ENCODE data around the gene CDIPT.

Gene CDIPT

DNA sequence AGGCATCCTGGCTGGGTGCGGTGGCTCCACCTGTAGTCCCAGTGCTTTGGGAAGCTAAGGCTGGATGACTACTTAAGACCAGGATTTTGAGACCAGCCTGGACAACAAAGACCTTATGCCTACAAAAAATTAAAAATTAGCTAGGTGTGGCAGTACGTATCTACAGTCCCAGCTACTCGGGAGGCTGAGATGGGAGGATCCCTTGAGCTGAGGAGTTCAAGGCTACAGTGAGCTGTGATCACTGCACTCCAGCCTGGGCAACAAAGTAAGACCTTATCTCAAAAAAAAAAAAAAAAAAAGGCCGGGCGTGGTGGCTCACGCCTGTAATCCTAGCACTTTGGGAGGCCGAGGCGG, 36.7 kb downstream of the CDIPT start:
- DNase-seq (ENCODE audit: low read depth in 2 of 2), result no peak

DNA sequence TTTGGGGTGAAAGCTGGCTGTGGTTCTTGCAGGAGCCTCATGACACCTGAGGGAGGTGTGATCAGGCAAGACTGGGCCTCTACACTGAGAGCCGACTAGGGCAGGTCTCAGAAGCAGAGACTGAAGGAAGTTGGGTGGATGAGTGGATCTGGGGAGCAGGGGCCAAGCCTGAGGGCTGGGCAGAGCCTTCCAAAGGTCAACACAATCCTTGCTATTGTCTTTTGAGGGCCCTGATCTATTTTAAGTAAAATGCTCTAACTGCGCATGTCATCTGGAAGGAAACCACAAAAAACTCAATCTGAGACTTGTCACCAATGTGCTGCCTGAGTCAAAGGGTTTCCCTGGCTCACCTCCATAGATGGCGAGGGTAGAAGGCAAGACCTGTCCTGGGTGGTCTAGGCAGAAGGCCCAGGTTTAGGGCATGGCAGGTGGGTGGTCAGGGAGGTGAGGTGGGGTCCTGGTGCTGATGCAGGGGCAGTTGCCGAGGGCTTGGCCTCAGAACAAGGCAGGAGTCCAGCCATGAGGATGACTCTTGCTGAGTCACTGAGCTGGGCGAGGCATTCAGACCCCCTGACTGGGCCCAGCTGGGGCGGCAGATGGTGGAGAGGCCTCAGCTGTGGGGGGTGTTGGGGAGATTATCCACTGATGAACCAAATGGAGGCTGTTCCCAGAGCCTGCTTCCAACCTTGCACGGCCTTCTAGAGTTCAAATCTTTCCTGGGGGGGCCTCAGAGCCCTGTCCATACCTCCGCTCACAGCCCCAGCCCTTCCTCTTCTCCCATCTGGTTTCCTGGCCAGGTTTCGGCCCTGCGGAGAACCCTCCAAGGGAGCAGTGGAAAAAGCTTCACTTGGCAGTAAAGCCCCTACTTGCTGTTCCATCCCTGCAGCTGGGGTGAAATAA, 37.6 kb downstream of the CDIPT start:
- no peak for DNase-seq (ENCODE audit: low read depth in 2 of 2)

DNA sequence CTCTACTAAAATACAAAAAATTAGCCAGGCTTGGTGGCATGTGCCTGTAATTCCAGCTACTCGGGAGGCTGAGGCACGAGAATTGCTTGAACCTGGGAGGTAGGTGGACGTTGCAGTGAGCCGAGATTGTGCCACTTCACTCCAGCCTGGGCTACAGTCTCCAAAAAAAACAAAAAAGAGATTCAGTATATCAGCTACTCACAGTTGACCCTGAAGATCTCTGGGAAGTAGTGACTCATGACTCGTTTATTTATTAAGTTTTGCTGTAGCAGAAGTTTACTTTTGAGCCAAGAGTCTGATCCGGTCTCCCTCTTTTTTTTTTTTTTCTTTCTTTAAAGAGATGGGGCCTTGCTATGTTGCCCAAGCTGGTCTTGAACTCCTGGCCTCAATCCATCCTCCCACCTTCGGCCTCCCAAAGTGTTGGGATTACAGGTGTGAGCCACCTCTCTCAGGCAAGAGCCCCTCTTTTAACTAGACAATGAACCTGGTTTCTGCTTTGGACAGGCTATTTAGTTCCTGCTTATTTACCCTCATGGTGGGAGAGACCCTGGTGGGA, 38.4 kb downstream of the CDIPT start:
- no peak for DNase-seq (ENCODE audit: low read depth in 2 of 2)

DNA sequence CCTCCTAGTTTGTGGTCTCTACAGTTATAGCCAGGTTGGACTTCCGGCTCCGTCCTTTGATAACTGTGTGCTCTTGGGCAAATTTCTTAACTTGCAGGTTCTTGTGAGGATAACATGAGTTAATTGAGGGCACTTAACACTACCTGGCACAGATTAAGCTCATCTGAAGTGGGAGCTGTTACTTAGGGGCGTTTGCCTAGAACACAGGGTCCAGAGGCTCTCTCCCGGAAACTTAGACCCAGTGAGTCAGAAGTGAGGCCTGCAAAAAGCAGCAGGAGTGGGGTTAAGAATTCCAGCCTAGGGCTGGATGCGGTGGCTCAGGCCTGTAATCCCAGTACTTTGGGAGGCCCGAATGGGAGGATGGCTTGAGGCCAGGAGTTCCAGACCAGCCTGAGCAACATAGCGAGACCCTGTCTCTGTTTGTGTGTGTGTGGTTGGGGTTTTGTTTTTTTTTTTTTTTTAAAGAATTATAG, 41.3 kb downstream of the CDIPT start:
- no peak for DNase-seq (ENCODE audit: low read depth in 2 of 2)

DNA sequence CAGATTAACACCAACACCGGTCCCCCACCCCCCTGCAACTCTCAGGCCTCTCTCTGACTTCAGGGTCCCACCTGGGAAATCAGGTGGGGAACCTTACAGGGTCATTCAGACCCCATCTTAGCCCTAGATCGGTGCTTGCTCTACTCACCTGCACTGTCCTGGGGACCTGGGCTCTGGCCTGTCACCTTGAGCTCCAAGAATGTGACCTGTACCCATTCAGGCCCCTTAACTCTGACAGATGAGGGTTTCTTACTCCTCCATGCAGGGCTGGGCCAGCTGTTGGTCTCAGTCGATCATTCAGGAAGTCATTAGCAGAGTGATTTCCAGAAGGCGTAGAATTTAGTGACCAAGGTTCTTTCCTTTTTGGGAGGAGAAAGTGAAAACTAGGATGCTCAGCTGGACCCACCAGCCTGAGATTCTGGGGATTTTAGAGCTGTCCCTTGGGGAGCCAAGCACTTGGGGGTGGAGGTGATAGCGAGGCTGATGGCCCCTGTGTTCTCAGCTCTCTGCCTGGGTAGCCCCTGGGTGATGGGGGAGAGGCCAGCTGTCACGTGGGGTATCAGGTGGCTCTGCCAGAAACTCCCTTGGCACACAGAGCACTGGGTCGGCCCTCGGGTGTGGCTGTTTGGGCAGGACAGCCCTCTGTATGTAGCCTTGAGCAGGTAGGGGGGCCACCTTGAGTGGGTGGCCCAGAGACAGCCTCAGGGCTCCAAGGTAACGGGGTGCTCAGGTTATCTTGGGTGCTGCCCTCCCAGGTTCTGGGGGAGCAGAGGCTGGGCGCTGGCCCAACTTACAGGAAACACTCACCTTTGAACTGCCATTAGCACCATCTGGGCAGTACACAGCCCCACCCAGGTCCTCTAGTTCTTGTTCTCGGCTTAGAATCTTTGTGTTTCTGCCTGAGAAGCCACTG, 42.0 kb downstream of the CDIPT start:
- no peak for DNase-seq (ENCODE audit: low read depth in 2 of 2)

DNA sequence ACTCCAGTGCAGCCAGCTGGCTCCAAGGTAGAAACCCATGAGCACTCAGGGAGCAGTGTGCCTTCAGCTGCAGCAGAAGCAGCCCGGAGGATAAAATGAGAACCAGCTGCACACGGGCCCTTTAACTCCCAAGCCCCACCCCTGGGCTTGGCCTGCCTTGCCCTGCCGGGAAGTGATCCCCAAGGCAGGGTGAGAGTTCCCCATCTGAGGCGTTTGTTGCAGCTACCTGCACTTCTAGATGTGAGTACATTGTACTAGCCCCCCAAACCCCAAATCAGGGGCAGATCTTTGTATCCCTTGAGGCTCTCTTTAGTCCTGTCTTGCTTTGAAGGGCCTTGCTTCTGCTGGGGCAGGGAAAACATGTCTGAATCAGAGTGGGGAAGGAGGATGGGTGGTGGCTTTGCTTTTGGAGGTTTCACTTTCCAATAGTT, 42.7 kb downstream of the CDIPT start, which contains the start of gene MVP:
Gene MVP, plus strand, starts transcription at position 192 of the 431 bp plus-strand sequence. CDS start 10,088 bp downstream, outside the sequence.
- no peak for DNase-seq (ENCODE audit: low read depth in 2 of 2)

DNA sequence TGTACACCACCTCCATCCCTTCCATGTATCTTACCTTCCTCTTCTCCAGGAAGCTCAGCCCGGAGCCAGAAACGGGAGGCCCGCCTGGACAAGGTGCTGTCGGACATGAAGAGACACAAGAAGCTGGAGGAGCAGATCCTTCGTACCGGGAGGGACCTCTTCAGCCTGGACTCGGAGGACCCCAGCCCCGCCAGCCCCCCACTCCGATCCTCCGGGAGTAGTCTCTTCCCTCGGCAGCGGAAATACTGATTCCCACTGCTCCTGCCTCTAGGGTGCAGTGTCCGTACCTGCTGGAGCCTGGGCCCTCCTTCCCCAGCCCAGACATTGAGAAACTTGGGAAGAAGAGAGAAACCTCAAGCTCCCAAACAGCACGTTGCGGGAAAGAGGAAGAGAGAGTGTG, 43.5 kb downstream of the CDIPT start:
- DNase-seq (ENCODE audit: low read depth in 2 of 2), result no peak

DNA sequence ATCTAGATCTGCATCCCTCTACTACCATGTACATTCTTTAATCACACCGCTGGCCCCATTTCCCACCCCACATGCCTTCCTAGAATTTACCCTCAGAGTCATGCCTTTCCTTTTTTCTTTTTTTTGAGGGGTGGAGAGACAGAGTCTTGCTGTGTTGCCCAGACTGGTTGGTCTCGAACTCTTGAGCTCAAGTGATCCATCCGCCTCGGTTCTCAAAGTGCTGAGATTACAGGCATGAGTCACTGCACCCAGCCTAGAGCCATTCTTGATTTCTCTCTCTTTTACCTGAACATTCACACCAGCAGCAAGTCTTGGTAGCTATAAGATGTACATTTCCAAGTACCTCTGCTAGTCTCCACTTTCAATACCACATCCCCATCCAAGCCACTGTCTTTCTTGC, 44.9 kb downstream of the CDIPT start:
- DNase-seq (ENCODE audit: low read depth in 2 of 2), result no peak

DNA sequence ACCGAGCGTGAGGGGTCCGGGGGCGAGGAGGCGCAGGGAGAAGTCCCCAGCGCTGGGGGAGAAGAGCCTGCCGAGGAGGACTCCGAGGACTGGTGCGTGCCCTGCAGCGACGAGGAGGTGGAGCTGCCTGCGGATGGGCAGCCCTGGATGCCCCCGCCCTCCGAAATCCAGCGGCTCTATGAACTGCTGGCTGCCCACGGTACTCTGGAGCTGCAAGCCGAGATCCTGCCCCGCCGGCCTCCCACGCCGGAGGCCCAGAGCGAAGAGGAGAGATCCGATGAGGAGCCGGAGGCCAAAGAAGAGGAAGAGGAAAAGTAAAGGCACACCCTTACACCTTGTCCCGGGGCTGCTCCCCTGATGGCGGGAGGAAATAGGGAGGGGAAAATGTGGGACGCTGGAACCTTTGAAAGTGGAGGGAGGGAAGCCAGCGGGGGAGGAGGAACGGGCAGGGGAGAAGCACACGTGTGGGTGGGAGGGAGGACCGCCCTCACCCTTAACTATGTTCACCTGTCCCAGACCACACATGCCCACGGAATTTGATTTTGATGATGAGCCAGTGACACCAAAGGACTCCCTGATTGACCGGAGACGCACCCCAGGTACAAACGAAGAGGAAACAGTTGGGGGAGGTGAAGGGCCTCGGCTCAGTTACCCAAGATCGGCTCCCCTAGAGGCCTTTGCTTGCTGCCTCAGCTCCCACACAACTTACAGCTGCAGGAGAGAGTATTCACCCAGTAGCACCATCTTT, 46.2 kb downstream of the CDIPT start:
- no peak for DNase-seq (ENCODE audit: low read depth in 2 of 2)

DNA sequence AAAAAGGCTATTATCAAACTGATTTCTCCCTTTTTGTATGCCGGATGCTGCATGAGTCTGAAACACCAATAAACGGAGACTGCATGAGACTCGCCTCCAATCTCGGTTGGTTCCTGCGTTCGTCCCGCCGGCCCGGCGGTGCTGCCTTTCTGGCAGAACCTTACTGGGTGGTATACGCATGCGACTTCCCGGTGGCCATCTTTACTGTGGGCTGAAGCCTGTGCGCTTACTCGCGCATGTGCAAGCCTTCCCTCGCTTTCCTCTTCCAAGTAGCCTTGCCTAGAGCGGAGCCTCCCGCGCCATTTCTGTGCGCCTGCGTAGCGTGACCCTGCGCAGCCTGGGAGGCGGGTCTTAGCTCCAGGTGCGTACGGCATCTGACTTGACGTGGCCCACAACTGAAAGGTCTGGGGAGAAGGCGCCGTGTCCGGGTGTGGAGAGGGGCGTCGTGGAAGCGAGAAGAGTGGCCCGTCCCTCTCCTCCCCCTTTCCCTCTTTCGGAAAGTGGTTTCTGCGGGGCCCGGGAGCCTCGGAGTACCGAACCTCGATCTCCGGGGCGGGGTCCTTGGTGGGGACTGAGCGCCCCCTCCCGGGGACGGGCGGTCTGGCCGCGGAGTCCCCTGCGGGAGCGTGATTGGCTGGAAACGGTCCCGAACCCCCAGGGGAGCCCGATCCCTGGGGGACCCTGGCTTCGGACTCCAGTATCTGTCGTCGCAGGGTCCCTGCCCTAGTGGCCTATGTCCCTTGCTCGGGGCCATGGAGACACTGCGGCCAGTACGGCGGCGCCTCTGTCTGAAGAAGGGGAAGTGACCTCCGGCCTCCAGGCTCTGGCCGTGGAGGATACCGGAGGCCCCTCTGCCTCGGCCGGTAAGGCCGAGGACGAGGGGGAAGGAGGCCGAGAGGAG, 47.0 kb downstream of the CDIPT start, which contains the start of gene PAGR1:
Gene PAGR1, plus strand, starts transcription at position 360 of the 901 bp plus-strand sequence. Its CDS starts 374 bp downstream, at position 734.
- peak; percentile 96 to 97 for DNase-seq (ENCODE audit: low read depth in 2 of 2)

DNA sequence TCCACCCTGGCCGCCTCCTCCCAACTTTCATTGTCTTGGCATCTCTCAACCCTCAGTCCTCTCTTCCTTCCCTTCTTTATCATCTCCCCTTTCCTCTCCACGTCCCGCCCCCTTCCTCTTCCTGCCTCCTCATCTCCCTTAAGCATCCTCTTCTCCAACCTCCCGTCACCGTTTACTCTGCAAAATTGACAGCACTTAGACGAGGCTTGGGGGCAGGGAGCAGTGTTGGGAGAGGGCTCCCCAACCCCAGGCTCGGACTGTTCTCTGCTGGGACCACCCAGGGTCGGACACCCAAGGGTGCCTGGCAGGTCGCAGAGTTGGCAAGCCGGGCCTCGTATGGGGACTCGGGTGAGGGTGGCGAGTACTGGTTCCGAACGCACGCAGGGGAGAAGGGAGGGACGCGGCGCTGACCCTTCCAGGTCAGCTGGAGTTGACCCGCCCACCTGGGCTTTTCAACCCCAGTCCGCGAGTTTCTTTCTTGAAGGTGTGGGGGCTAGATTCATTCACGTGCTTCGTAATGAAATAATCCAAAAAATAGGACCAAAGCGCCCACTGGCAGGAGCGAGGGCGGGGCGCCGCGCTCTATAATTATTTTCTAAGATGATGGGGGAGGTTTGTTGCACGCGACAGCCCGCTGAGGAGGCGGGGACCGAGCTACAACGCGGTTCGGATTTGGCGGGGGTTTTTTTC, 47.8 kb downstream of the CDIPT start:
- no peak for DNase-seq (ENCODE audit: low read depth in 2 of 2)

DNA sequence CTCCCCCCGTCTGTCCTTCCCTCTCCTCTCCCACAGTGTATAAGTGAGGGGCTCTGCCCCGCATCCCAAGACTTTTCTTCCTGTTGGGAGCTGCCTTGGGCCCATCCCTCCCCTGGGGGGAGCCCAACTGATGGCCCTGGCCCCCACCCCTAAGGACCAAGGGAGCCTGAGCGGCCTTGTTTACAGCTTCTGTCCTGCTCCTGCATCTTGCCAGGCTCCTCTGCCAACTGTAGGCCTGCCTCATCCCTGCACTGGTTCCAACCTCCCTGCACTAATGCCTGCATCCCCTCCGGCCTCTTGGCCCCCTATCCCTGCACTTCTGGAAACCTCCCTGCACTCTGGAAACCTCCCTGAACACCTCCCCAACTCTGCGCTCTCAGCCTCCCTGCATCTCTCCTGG, 48.4 kb downstream of the CDIPT start:
- DNase-seq (ENCODE audit: low read depth in 2 of 2), result no peak

DNA sequence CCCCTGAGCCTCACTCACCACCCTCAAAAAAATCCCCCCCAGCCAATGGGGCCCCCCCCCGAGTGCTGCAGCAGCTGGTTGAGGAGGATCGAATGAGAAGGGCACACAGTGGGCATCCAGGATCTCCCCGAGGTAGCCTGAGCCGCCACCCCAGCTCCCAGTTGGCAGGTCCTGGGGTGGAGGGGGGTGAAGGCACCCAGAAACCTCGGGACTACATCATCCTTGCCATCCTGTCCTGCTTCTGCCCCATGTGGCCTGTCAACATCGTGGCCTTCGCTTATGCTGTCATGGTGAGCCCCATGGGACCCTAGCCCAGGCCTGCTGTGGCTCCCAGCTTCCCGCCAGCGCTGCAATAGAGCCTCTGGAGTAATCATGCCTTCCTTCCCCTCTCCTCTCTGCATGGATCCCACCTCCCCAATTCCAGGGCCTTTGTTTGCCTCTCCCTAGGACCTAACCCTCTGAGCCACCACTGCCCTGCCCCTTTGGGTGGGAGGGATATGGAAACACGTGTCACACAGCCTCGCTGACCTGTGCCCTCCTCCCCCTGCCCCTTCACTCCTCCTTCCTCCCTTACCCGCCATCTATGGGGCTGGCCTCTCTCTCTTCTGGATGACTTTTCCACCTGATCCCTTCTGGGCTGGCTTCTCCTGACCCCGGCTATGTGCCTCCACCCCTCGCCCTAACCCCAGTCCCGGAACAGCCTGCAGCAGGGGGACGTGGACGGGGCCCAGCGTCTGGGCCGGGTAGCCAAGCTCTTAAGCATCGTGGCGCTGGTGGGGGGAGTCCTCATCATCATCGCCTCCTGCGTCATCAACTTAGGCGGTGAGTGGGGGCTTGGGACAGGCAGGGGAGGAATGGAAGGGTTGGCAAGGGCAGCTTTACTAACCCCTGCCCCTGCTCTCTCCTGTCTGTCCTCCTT, 49.1 kb downstream of the CDIPT start:
- no peak for DNase-seq (ENCODE audit: low read depth in 2 of 2)

DNA sequence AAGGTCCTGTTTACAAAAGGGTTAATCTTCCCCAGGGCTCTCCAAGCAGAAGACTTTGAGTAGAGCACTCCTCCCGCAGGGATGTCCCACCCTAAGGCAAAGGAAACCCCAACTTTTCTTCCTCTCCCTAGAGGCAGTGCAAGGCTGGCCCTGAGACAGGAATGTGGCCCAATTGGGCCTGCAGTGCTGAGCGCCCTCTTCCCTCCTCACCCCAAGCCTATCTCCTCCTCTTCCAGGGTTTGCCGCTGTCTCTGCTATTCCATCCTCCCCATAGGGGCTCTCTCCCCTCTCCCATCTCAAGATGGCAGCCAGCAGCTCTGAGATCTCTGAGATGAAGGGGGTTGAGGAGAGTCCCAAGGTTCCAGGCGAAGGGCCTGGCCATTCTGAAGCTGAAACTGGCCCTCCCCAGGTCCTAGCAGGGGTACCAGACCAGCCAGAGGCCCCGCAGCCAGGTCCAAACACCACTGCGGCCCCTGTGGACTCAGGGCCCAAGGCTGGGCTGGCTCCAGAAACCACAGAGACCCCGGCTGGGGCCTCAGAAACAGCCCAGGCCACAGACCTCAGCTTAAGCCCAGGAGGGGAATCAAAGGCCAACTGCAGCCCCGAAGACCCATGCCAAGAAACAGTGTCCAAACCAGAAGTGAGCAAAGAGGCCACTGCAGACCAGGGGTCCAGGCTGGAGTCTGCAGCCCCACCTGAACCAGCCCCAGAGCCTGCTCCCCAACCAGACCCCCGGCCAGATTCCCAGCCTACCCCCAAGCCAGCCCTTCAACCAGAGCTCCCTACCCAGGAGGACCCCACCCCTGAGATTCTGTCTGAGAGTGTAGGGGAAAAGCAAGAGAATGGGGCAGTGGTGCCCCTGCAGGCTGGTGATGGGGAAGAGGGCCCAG, 50.0 kb downstream of the CDIPT start:
- no peak for DNase-seq (ENCODE audit: low read depth in 2 of 2)

DNA sequence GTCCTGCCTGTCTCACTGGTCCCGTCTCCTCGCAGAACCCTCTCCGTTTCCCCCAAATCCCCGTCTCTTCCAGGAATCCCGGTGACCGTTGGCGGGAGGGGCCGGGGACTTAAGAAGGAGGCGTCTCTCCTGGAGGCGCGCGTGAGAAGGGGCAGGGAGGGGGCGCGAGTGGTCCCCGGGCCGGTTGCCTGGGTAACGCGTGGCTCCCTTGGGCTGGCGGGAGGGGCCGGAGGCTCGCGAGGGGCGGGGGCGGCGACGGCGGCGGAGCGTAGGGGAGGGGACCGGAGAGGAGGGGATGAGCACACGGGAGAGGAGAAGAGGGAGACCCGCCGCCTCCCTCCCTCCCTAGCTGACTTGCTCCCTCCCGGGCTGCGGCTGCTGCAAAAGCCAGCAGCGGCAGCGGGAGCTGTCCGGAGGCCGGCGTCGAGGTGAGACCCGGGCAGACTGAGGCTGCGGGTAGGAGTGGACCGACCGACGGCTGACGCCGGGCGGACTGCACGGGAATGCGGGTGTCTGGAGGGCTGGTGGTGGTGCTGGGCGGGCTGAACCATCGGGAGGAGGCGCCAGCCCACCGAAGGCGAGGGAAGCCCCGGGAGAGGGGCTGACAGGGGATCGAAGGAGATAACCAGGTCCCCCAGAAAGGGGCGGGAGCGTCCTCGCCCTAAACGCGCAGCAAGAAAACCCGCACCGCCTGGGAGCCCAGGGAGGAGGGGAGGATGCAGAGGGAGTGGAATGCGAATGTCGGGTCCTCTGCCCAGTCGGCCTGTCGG, 50.9 kb downstream of the CDIPT start, which contains the start of gene PRRT2:
Gene PRRT2, plus strand, starts transcription at position 298 of the 770 bp plus-strand sequence. CDS start 862 bp downstream, outside the sequence.
- no peak for DNase-seq (ENCODE audit: low read depth in 2 of 2)

DNA sequence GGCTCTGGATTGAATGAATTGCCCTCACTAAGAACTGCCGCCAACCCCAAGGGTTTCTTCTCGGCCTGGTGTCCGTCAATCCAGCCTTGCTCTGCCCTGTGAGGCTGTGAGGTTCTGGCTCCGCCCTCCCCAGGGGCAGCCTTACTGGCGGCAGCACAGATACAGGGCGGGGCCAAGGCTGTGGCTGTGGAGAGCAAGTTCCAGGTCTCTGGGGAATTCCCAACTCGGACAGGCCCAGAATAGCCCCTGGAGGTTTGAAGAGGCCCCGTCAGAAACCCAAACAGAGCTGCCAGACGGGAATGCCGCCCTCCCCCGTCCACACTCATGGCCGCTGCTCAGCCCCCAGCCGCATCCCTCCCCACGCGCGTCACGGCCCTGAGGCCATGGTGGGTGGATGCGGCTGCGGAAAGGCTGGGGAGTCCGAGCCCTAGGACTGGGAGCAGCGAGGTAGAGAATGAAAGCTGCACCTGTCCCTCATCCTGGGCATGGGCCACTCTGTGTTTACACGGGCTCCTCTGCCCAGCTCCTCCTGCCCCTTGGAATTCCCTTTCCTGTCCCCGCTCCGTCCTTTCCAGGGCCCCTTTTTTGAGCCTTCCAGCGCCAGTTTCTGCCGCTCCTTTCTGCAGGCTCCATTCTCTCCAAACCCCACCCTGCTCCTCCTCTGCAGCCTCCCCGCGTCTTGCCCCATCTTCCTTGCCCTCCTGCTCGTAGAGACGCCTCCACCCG, 51.7 kb downstream of the CDIPT start:
- no peak for DNase-seq (ENCODE audit: low read depth in 2 of 2)
